Stimulated activated naive B cell treated with anti-CD40 and anti-IgM and Interleukin-4, amounts not matched to agents 10 μg/mL and 1 μg/mL and 100 μg/mL, for 72 hours (primary cell): ENCODE results near the gene GALR1.
"Not testable (repeated sequence)": the region's sequence is repeated elsewhere in the genome, so short reads cannot be mapped to it uniquely, and the experiment has no call there.

ENCODE experiments used
- ATAC-seq, 2 donors: fragments of 150-1000 bp; cut with Tn5 transposase; replicated peaks; 2 replicates each; pipeline ENCODE4 v1.10.0; 2021; ENCODE audit warnings: moderate library complexity in 1 of 2
- DNase-seq: peaks from one replicate; pipeline ENCODE4 v3.0.0; 2021
- H3K27ac Mint-ChIP-seq: one replicate; pipeline ENCODE4 v1.8.0; 2022; ENCODE audit warnings: mild to moderate bottlenecking, mixed read lengths
- H3K27me3 Mint-ChIP-seq, 2 donors: one replicate each; pipeline ENCODE4 v1.8.0; 2022; ENCODE audit warnings: mixed read lengths in 2 of 2
- H3K36me3 Mint-ChIP-seq, 2 donors: one replicate each; pipeline ENCODE4 v1.8.0; 2022; ENCODE audit warnings: mixed read lengths in 2 of 2, mild to moderate bottlenecking in 1 of 2
- H3K4me1 Mint-ChIP-seq, 2 donors: one replicate each; pipeline ENCODE4 v1.8.0; 2022; ENCODE audit warnings: mixed read lengths in 2 of 2, mild to moderate bottlenecking in 1 of 2
- H3K4me3 Mint-ChIP-seq, 2 donors: one replicate each; pipeline ENCODE4 v1.8.0; 2022; ENCODE audit warnings: mild to moderate bottlenecking in 2 of 2, mixed read lengths in 2 of 2, moderate library complexity in 1 of 2
- H3K9me3 Mint-ChIP-seq, 2 donors: one replicate each; pipeline ENCODE4 v1.8.0; 2022; ENCODE audit warnings: mixed read lengths in 2 of 2, mild to moderate bottlenecking in 1 of 2

The GALR1 gene

DNA sequence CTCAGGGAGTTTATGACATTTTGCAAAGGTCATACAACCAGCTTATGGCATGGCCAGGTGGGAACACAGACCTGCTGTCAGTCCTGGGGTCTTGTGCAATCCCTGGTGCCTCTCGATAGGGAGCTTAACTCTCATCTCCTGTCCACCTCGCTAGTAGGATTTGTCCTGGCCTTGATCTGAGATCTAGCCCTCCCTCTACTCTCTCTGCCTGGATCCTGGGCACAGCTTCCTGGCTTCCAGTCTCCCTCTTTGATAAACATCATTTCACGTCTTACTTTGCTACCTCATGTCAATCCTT is 13.8 kb downstream of the GALR1 start:
- Mint-ChIP-seq H3K4me3 (no peak overlapping the region), H3K36me3 (peaks cover 0 to 4% of the 10 kb centered on the region in 2 donors), H3K9me3 (peaks cover 17 to 18% of the 10 kb centered on the region in 2 donors), H3K4me1 (no peaks in the 10 kb centered on the region), H3K27me3 (peaks cover 5 to 23% of the 10 kb centered on the region in 2 donors), H3K27ac (no peak overlapping the region)
- ATAC-seq (no peak), DNase-seq (no peak)

DNA sequence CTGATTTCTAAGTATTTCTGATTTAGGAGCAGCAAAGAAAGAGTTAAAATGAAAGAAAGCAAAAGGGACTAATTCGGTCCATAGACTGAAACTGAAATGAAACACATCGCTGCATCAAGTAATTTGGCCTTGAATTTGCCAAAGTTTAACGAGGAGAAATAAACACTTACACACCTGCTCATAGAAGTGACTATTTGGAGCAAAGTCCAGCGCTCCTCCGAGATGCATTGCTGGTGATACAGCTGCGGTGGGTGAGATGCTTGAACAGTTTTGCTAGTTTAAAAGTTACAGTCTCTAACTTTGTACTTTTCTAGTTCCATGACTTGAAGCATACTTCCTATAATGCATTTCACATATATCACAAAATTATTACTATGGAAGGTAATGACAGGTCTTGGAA is 18.3 kb downstream of the GALR1 start:
- Mint-ChIP-seq H3K27me3 (peaks cover 12 to 31% of the 10 kb centered on the region in 2 donors), H3K4me3 (no peak overlapping the region), H3K4me1 (no peaks in the 10 kb centered on the region), H3K9me3 (peaks cover 7 to 13% of the 10 kb centered on the region in 2 donors), H3K27ac (no peak overlapping the region), H3K36me3 (peaks cover 0 to 4% of the 10 kb centered on the region in 2 donors)
- DNase-seq (no peak), ATAC-seq (no peak)

DNA sequence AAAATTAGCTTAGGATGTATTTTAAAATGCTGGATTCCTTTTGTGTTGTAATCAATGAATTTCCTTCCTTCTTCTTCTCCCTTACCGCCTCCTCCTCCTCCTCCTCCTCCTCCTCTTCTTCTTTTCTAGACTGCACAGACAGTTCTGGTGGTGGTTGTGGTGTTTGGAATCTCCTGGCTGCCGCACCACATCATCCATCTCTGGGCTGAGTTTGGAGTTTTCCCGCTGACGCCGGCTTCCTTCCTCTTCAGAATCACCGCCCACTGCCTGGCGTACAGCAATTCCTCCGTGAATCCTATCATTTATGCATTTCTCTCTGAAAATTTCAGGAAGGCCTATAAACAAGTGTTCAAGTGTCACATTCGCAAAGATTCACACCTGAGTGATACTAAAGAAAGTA is 18.8 kb downstream of the GALR1 start:
- Mint-ChIP-seq H3K4me3 (no peak overlapping the region), H3K27me3 (peaks cover 15 to 28% of the 10 kb centered on the region in 2 donors), H3K4me1 (no peaks in the 10 kb centered on the region), H3K27ac (no peak overlapping the region), H3K9me3 (peaks cover 7 to 13% of the 10 kb centered on the region in 2 donors), H3K36me3 (peaks cover 0 to 4% of the 10 kb centered on the region in 2 donors)
- ATAC-seq: no peak
- no peak for DNase-seq

DNA sequence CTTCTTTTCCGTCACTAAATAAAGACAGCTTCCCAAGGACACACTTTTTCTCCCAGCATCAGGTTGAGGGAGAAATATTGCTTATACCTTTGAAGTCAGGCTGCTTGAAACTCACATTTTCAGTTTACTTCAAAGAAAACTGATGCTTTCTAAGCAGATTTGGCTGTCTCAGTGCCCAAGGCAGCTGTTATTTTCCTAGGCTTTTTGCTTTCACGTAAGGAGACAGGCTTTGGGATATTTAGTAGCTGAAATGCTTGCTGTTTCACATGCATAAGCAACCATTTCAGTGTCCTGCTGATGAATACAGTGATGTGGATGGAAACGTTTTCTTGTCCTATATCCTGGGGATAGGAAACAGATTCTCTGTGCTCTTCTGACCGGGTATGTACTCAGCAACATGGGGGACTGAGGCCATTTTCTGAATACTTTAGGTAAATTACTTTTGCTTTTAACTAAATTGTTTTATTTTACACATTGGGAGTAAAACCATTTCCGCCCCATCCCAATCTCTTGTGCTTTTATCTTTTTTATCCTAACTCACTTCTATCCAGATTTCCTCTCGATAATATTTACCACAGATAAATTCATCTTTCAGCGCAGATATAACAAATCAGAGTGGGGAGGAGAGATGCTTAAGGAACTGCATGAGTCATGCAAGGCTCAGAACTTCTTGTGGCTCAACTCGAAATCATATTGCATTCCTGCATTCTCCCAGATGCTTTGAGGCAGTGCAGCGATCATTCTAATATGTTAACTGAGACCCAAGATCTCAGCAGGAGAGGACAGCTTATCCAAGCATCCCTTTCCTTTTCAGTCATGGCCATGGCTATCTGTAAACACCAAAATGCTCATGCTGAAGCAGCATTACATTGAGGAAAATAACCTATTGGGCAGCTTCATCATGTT is 22.2 kb downstream of the GALR1 start:
- Mint-ChIP-seq H3K4me3 (no peak overlapping the region), H3K9me3 (peaks cover 0 to 7% of the 10 kb centered on the region in 2 donors), H3K4me1 (no peaks in the 10 kb centered on the region), H3K36me3 (no peaks in the 10 kb centered on the region), H3K27me3 (peaks cover 15 to 41% of the 10 kb centered on the region in 2 donors), H3K27ac (no peak overlapping the region)
- DNase-seq: no peak
- no peak for ATAC-seq

DNA sequence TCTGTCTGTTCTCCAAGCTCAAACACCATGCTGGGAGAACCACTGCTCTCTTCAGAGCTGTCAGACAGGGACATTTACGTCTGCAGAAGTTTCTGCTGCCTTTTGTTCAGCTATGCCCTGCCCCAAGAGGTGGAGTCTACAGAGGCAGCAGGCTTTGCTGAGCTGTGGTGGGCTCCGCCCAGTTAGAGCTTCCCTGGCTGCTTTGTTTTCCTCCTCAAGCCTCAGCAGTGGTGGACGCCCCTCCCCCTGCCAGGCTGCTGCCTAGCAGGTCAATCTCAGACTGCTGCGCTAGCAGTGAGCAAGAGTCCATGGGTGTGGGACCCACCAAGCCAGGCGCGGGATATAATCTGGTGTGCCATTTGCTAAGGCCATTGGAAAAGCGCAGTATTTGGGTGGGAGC is 41.2 kb downstream of the GALR1 start:
- not testable (repeated sequence) for ATAC-seq, H3K4me1 Mint-ChIP-seq, DNase-seq, H3K4me3 Mint-ChIP-seq, H3K27ac Mint-ChIP-seq, H3K36me3 Mint-ChIP-seq
- Mint-ChIP-seq H3K27me3 (peaks cover 17 to 32% of the 10 kb centered on the region in 2 donors), H3K9me3 (peaks cover 12 to 13% of the 10 kb centered on the region in 2 donors)

DNA sequence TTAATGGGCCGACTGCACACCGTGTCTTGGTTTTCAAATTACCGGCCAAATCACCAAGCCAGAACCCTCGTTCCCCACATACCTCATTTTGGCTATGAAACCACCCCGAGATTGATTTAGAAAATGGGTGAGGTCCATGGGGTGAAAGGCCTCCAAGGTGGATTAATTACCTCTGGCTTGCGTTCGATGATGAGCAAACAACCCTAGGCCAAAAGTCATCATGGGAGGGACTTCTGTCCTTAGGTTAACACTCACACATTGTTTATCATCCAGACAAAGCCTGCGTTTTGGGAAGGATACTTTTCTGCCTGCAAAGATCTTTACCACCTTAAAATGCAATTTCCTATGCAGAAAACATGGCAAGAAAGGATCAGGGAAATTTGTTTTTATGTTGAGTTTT is 48.5 kb downstream of the GALR1 start:
- no peak overlapping the region for H3K27ac Mint-ChIP-seq
- DNase-seq (no peak), ATAC-seq (no peak)
- H3K9me3 Mint-ChIP-seq: no peaks in the 10 kb centered on the region
- no peak overlapping the region for H3K4me3 Mint-ChIP-seq
- H3K4me1 Mint-ChIP-seq: no peaks in the 10 kb centered on the region
- no peaks in the 10 kb centered on the region for H3K36me3 Mint-ChIP-seq
- peaks cover 4 to 9% of the 10 kb centered on the region in 2 donors for H3K27me3 Mint-ChIP-seq

DNA sequence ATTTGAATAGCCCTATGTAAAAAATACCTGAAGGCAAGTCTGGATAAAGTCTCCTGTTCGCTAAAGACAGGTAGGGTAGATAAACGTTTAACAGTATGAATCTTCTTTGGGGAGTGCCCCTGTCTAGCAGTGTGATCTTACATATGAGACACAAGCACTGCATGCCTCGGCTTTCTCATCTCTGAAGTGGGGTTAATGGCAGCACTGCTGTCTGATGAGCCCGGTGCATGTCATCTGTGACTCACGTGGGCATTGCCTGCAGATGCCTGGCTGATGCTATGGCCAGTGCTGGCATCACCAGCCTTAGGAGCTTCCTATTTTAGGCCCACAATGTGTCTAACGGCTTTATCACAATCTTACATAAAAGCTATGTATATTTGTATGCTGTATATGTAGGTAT is 50.1 kb downstream of the GALR1 start:
- no peak overlapping the region for H3K27ac Mint-ChIP-seq
- H3K36me3 Mint-ChIP-seq: no peaks in the 10 kb centered on the region
- DNase-seq: no peak
- H3K27me3 Mint-ChIP-seq: peaks cover 4 to 12% of the 10 kb centered on the region in 2 donors
- H3K4me1 Mint-ChIP-seq: no peaks in the 10 kb centered on the region
- ATAC-seq: no peak
- H3K9me3 Mint-ChIP-seq: no peaks in the 10 kb centered on the region
- no peak overlapping the region for H3K4me3 Mint-ChIP-seq

DNA sequence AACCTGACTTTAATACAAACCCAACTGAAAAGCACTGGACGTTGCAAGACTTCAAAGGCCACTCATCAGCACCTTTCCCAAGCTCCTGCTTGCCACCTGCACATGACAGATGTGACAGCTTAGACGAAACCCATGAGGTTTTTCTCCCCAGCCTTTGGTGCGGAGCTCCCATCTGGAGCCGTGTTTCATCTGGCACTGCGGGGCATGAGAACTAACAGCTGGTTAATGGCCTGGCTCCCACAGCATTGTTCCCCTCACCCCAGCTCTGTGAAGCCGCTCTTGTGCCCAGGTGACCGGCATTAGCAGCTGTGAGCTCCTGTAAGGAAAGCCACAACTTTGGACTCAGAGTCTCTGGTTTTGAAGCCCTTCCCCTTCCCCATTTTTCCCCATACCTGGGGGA is 50.9 kb downstream of the GALR1 start:
- no peaks in the 10 kb centered on the region for H3K36me3 Mint-ChIP-seq
- DNase-seq: no peak
- H3K27ac Mint-ChIP-seq: no peak overlapping the region
- no peaks in the 10 kb centered on the region for H3K4me1 Mint-ChIP-seq
- no peak for ATAC-seq
- H3K4me3 Mint-ChIP-seq: no peak overlapping the region
- peaks cover 4 to 12% of the 10 kb centered on the region in 2 donors for H3K27me3 Mint-ChIP-seq
- H3K9me3 Mint-ChIP-seq: no peaks in the 10 kb centered on the region

DNA sequence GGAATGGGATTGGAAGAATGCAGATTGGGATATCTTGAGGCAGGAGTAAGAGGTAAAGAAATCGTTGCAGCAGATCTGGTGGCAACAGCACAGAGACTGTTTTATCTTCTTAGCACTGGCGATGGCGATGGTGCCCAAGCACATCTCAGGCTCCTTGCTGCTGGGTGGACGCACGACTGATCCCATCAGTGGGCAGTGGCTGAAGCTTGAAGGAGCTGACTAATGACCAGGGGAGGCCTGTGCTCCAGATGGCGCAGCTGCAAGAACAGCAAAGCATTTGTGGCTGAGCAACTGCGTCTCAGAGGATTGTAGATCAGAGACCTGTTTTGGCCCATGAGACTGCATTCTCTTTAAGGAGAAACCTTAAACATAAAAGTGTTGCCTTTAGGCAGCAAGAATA is 54.6 kb downstream of the GALR1 start:
- no peak for ATAC-seq
- no peaks in the 10 kb centered on the region for H3K4me1 Mint-ChIP-seq
- H3K4me3 Mint-ChIP-seq: no peak overlapping the region
- DNase-seq: no peak
- no peak overlapping the region for H3K27ac Mint-ChIP-seq
- H3K36me3 Mint-ChIP-seq: no peaks in the 10 kb centered on the region
- H3K9me3 Mint-ChIP-seq: no peaks in the 10 kb centered on the region
- H3K27me3 Mint-ChIP-seq: peaks cover 8 to 19% of the 10 kb centered on the region in 2 donors

DNA sequence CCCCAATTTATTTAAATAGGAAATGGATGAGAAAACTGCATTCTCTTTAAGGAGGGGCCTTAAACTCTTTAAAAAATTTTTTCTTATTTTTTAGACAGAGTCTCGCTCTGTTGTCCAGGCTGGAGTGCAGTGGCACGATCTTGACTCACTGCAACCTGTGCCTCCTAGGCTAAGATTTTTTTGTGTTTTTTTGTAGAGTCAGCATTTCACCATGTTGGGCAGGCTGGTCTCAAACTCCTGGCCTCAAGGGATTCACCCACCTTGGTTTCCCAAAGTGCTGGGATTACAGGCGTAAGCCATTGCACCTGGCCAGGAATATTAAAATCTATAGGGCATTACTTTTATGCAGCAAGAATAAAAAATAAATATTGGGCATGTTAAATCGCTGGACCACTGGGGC is 56.0 kb downstream of the GALR1 start:
- no peaks in the 10 kb centered on the region for H3K9me3 Mint-ChIP-seq
- H3K4me1 Mint-ChIP-seq: no peaks in the 10 kb centered on the region
- no peak overlapping the region for H3K4me3 Mint-ChIP-seq

DNA sequence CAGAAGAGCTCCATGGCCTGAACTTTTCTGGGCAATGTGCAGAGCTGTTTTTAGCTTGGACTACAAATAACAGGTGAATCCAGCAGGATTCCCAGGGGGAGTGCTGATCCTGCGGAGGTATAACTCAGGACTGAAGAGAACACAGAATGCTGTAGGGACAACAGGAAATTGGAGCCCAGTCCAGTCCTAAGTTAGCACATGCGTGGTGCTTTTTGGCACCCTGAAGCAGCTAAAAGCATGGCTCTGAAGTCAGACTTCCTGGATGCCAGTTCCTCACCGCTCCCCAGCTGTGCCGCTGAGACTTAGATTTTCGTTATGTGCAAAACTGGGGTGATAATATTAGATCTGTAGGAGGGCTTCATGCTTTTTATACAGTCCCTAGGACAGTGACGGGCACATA is 58.6 kb downstream of the GALR1 start:
- no peaks in the 10 kb centered on the region for H3K4me1 Mint-ChIP-seq
- no peaks in the 10 kb centered on the region for H3K36me3 Mint-ChIP-seq
- ATAC-seq: no peak
- DNase-seq: no peak
- no peak overlapping the region for H3K4me3 Mint-ChIP-seq
- no peaks in the 10 kb centered on the region for H3K9me3 Mint-ChIP-seq
- no peak overlapping the region for H3K27ac Mint-ChIP-seq
- peaks cover 7 to 20% of the 10 kb centered on the region in 2 donors for H3K27me3 Mint-ChIP-seq

More for the DNA sequence above, 56.0 kb downstream of the GALR1 start:
- DNase-seq (no peak), ATAC-seq (no peak)
- no peak overlapping the region for H3K27ac Mint-ChIP-seq
- peaks cover 7 to 24% of the 10 kb centered on the region in 2 donors for H3K27me3 Mint-ChIP-seq
- H3K36me3 Mint-ChIP-seq: no peaks in the 10 kb centered on the region

DNA sequence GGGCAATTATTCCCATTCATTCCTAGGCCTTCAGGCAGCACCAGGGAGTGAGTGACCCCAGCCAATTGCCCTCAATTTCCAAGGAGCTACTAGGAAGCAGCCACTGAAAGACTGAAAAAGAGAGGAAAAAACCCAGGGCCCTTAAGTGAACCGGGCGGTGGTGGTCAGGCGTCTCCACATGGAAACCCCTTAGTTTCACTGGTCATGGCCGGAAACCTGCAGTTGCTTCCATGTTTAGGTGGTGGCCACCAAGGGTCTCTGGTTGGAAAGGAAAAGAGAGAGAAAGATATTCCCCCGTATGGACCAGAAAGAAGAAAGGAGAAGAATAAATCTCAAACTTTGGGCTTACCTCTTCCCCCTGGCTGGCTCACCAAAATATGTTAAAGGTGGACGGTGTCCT is 64.9 kb downstream of the GALR1 start:
- DNase-seq (no peak), ATAC-seq (no peak)
- Mint-ChIP-seq H3K27ac (no peak overlapping the region), H3K27me3 (peaks cover 3 to 16% of the 10 kb centered on the region in 2 donors), H3K9me3 (no peaks in the 10 kb centered on the region), H3K4me1 (no peaks in the 10 kb centered on the region), H3K36me3 (no peaks in the 10 kb centered on the region), H3K4me3 (no peak overlapping the region)

DNA sequence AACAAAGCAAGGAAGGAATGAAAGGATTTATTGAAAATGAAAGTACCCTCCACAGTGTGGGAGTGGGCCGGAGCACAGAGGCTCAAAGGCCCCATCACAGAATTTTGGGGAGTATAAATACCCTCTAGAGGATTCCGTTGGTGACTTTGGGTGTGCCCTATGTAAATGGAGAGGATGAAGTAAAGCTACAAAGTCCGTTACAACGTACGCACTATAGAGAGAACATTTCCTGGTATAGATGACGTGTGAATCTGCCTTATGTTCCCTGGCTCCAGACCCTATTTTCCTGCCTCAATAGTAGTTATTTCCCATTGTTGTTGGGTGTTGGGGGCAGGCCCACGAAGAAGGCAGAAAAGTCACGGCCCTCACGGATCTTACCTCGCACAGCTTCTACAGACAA is 65.3 kb downstream of the GALR1 start:
- Mint-ChIP-seq H3K4me1 (no peaks in the 10 kb centered on the region), H3K36me3 (no peaks in the 10 kb centered on the region), H3K27me3 (peaks cover under 1 to 17% of the 10 kb centered on the region in 2 donors), H3K9me3 (no peaks in the 10 kb centered on the region), H3K27ac (no peak overlapping the region), H3K4me3 (no peak overlapping the region)
- ATAC-seq: no peak
- no peak for DNase-seq

DNA sequence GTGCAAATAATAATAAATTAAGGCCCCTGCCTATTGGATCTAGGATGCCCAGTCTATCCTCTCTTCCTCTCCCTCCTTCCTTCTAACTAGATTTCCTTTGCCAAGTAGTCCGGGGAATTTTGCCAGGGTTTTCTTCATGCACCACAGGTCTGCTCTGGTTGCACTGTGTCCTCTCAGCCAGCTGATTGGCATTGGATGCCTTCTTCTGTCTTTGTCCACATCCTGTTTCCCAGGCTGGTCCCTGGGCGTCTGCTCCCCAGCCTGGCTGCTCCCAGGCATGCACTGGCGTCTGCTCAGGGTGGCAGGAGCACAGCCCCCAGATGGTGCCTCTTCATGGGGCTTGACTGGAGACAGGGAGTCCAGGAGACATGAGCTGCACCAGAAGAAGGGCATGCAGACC is 66.4 kb downstream of the GALR1 start:
- ATAC-seq (no peak), DNase-seq (no peak)
- H3K9me3 Mint-ChIP-seq: no peaks in the 10 kb centered on the region
- no peaks in the 10 kb centered on the region for H3K4me1 Mint-ChIP-seq
- H3K27me3 Mint-ChIP-seq: peaks cover 8 to 21% of the 10 kb centered on the region in 2 donors
- H3K36me3 Mint-ChIP-seq: no peaks in the 10 kb centered on the region
- no peak overlapping the region for H3K4me3 Mint-ChIP-seq
- H3K27ac Mint-ChIP-seq: no peak overlapping the region

DNA sequence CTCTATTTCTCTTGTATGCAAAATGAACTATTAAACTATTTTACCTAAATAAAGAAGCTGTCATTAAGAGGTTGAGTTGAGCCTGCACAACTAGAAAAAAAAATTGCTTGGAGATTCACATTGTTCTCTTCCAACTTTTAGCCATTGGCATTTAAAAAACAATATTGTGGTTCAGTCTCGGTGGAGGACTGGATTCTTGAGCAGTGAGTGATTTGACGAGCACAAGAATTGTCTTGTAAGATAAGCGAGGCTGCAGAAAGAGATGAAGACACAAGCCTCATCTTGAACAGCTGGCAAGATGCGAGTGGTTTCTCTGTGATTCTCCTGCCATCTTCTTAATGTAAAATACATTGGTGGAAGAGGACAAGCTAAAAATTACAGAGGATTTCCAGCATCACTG is 67.0 kb downstream of the GALR1 start:
- no peaks in the 10 kb centered on the region for H3K4me1 Mint-ChIP-seq
- no peaks in the 10 kb centered on the region for H3K9me3 Mint-ChIP-seq
- no peaks in the 10 kb centered on the region for H3K36me3 Mint-ChIP-seq
- H3K4me3 Mint-ChIP-seq: no peak overlapping the region
- DNase-seq (no peak), ATAC-seq (no peak)
- H3K27ac Mint-ChIP-seq: no peak overlapping the region
- H3K27me3 Mint-ChIP-seq: peaks cover 9 to 23% of the 10 kb centered on the region in 2 donors
